Progenitor cell of endocrine pancreas (in vitro differentiated cells): ENCODE data around the gene POFUT2. TPM values are rescaled to one million over a fixed set of nuclear protein-coding genes. Genes with fewer than 3 reads are reported as not detected.
A peak's percentile ranks its signal among the peaks of the same experiment; 100 is the strongest.

ENCODE experiments used
- DNase-seq: peaks from one replicate; pipeline ENCODE4 v3.0.0; 2021; ENCODE audit warnings: low spot score; ENCODE audit not compliant: unreplicated experiment
- H3K27ac Mint-ChIP-seq: 2 replicates; pipeline ENCODE4 v1.8.0; 2021; ENCODE audit warnings: mild to moderate bottlenecking, moderate library complexity, mixed read lengths
- H3K27me3 Mint-ChIP-seq: 2 replicates; pipeline ENCODE4 v1.8.0; 2021; ENCODE audit warnings: mixed read lengths
- H3K36me3 Mint-ChIP-seq: 2 replicates; pipeline ENCODE4 v1.8.0; 2022; ENCODE audit warnings: mixed read lengths; ENCODE audit not compliant: insufficient read depth
- H3K4me1 Mint-ChIP-seq: 2 replicates; pipeline ENCODE4 v1.8.0; 2021; ENCODE audit warnings: low read depth, mixed read lengths
- H3K4me3 Mint-ChIP-seq: 2 replicates; pipeline ENCODE4 v1.8.0; 2021; ENCODE audit warnings: low read depth, mild to moderate bottlenecking, moderate library complexity, mixed read lengths
- H3K9me3 Mint-ChIP-seq: 2 replicates; pipeline ENCODE4 v1.8.0; 2021; ENCODE audit warnings: low read depth, mixed read lengths
- CTCF ChIP-seq: fragments of 200-600 bp; sonication (generic); IDR thresholded peaks from one replicate; pipeline ENCODE4 v1.5.0; 2021; ENCODE audit warnings: antibody characterized with exemption, mild to moderate bottlenecking; ENCODE audit not compliant: unreplicated experiment
- long read RNA-seq: library from polyadenylated mRNA; unstranded; transcript quantifications from one replicate; pipeline ENCODE4 v2.0.0, GENCODE V29; 2020
- total RNA-seq: library from RNA; stranded (reverse); gene quantifications from 2 replicates; pipeline ENCODE4 v1.2.1, GENCODE V29; 2021

Gene POFUT2, protein sequence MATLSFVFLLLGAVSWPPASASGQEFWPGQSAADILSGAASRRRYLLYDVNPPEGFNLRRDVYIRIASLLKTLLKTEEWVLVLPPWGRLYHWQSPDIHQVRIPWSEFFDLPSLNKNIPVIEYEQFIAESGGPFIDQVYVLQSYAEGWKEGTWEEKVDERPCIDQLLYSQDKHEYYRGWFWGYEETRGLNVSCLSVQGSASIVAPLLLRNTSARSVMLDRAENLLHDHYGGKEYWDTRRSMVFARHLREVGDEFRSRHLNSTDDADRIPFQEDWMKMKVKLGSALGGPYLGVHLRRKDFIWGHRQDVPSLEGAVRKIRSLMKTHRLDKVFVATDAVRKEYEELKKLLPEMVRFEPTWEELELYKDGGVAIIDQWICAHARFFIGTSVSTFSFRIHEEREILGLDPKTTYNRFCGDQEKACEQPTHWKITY
- 47.8 and 51.5 TPM in 2 replicates for total RNA-seq
- long read RNA-seq, partial matches to known transcripts, result 0 of 1 reads
- long read RNA-seq, other reads (novel, unspliced or antisense), result 1 of 1 reads

GRCh38 chr21:45287438-45288391 lies at the start of gene POFUT2:
Gene POFUT2, minus strand, starts transcription at chr21:45287895. Its CDS starts 24 bp downstream, at chr21:45287871.
- no peak for TF ChIP-seq CTCF
- Mint-ChIP-seq H3K9me3 (no peaks in the 10 kb centered on the region), H3K36me3 (peaks cover 14% of the 10 kb centered on the region), H3K4me3 (peak within 1 kb of the TSS; percentile 79), H3K4me1 (peaks cover 9% of the 10 kb centered on the region), H3K27ac (peak within 1 kb of the TSS; percentile 91), H3K27me3 (no peaks in the 10 kb centered on the region)
- peak; percentile 99 for DNase-seq

DNA sequence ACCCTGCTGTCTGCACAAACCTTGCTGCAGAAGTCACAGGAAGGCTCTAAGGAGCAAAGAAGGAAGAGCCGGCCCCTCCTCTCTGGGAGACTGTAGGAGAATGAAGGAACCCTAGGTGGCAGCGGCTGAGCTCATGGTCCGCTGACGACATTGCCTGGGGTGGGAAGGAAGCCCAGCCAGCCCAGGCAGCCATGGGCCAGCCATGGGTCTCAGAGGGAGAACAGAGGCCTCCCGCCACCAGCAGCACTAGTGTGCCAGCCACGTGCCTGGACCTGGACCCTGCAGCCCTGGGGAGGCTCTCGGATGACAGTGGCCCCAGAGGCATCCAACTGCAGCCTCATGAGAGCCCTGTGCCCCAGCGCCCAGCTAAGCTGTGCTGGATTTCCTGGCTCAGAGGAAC lies 49.2 kb upstream of the POFUT2 start:
- no peak for DNase-seq
- no peak overlapping the region for H3K4me3 Mint-ChIP-seq

DNA sequence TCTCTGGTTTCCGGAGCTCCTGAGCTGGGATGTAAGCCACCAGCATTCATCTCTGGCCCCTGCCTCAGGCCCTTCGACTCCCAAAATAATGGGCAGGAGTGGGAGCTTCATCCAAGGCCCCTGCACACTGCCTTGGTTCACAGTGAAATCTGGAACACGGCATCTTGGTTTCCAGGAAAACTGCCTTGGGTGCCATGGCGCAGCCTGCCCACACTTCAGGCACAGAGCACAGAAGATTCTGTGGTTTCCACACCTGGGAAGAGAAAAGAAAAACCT lies 48.8 kb upstream of the POFUT2 start:
- Mint-ChIP-seq H3K27me3 (peaks cover 16% of the 10 kb centered on the region), H3K4me3 (no peak overlapping the region), H3K4me1 (peaks cover 24% of the 10 kb centered on the region), H3K27ac (peak overlapping the region; percentile 33), H3K9me3 (no peaks in the 10 kb centered on the region), H3K36me3 (no peaks in the 10 kb centered on the region)
- TF ChIP-seq CTCF, result no peak
- DNase-seq, result no peak

More for the DNA sequence above, 49.2 kb upstream of the POFUT2 start:
- Mint-ChIP-seq H3K27me3 (peaks cover 16% of the 10 kb centered on the region), H3K36me3 (no peaks in the 10 kb centered on the region), H3K4me1 (peaks cover 21% of the 10 kb centered on the region), H3K27ac (no peak overlapping the region), H3K9me3 (no peaks in the 10 kb centered on the region)
- no peak for TF ChIP-seq CTCF

GRCh38 chr21:45335761-45336534 lies 48.3 kb upstream of the POFUT2 start:
- Mint-ChIP-seq H3K27me3 (peaks cover 16% of the 10 kb centered on the region), H3K4me3 (no peak overlapping the region), H3K36me3 (no peaks in the 10 kb centered on the region), H3K4me1 (peaks cover 27% of the 10 kb centered on the region), H3K9me3 (no peaks in the 10 kb centered on the region), H3K27ac (peak overlapping the region; percentile 79)
- no peak for DNase-seq
- TF ChIP-seq CTCF, result no peak
